Measurements from ENCODE around the gene PTDSS2.

Gene PTDSS2

GRCh38 chr11:533586-534395, 83.7 kb downstream of the PTDSS2 start:
- DNase-seq, result no peak

GRCh38 chr11:534396-535209, 84.5 kb downstream of the PTDSS2 start:
- DNase-seq, result no peak

GRCh38 chr11:535210-535518, 85.1 kb downstream of the PTDSS2 start:
- DNase-seq, result no peak

GRCh38 chr11:535519-536454, 85.7 kb downstream of the PTDSS2 start, which contains the start of gene HRAS:
HRAS (minus strand) TSS chr11:535576.
- DNase-seq, result peak; percentile 65

GRCh38 chr11:536841-537621, 87.0 kb downstream of the PTDSS2 start, which contains the start of gene LRRC56:
LRRC56 (plus strand) TSS chr11:537527; CDS start chr11:540685, 3,158 bp downstream.
- DNase-seq, result no peak

GRCh38 chr11:537622-538430, 87.7 kb downstream of the PTDSS2 start:
- no peak for DNase-seq

- DNase-seq, result no peak
Measured at GRCh38 chr11:538431-539051, 88.5 kb downstream of the PTDSS2 start.

- no peak for DNase-seq
Measured at GRCh38 chr11:539971-540481, 89.9 kb downstream of the PTDSS2 start.
